SU-DHL-6 (cell line): Measurements from ENCODE around the gene CCDC122.

Experiments
- H2AFZ ChIP-seq: fragments of 200-600 bp; sonication (generic); 2 replicates; pipeline ENCODE4 v1.6.1; 2014; ENCODE audit warnings: low read depth, mild to moderate bottlenecking, moderate library complexity, mixed read lengths, antibody characterized with exemption, low read length; ENCODE audit not compliant: severe bottlenecking
- H3F3A ChIP-seq: fragments of 200-600 bp; shearing (Covaris generic); 2 replicates; pipeline ENCODE4 v1.6.0; 2016; ENCODE audit warnings: antibody characterized with exemption, mild to moderate bottlenecking; ENCODE audit not compliant: insufficient read depth
- H3K27ac ChIP-seq: fragments of 200-600 bp; sonication (generic); 2 replicates; pipeline ENCODE4 v1.5.1; 2016; ENCODE audit warnings: low read depth, mild to moderate bottlenecking, low read length, moderate library complexity, mixed read lengths
- H3K27me3 ChIP-seq: fragments of 200-600 bp; sonication (generic), shearing (Covaris generic); 2 replicates; pipeline ENCODE4 v1.6.0; 2014; ENCODE audit warnings: mild to moderate bottlenecking, low read length
- H3K36me3 ChIP-seq: fragments of 200-600 bp; sonication (generic); 2 replicates; pipeline ENCODE4 v1.6.1; 2014; ENCODE audit warnings: mild to moderate bottlenecking, low read length, mixed read lengths
- H3K4me2 ChIP-seq: fragments of 300-600, 200-600 bp; shearing (Covaris generic), sonication (generic); 2 replicates; pipeline ENCODE4 v1.6.0; 2014; ENCODE audit warnings: low read length, low read depth, mild to moderate bottlenecking; ENCODE audit not compliant: poor library complexity, severe bottlenecking
- H3K4me3 ChIP-seq: fragments of 200-600 bp; sonication (generic); 2 replicates; pipeline ENCODE4 v1.5.1; 2014; ENCODE audit warnings: antibody characterized with exemption, low read length, mild to moderate bottlenecking, mixed read lengths; ENCODE audit not compliant: insufficient read depth, poor library complexity, severe bottlenecking
- H3K79me2 ChIP-seq: fragments of 200-600 bp; sonication (generic); 2 replicates; pipeline ENCODE4 v1.6.1; 2014; ENCODE audit warnings: mild to moderate bottlenecking, low read length, moderate library complexity; ENCODE audit not compliant: insufficient read depth
- H3K9ac ChIP-seq: fragments of 200-600 bp; sonication (generic); 2 replicates; pipeline ENCODE4 v1.7.0; 2014; ENCODE audit warnings: mild to moderate bottlenecking, low read length
- H3K9me2 ChIP-seq: fragments of 200-600 bp; sonication (generic); replicated peaks from 2 replicates; pipeline ENCODE4 v1.6.1; 2014; ENCODE audit warnings: low read length; ENCODE audit not compliant: insufficient read depth
- H3K9me3 ChIP-seq: fragments of 200-600 bp; sonication (generic); 2 replicates; pipeline ENCODE4 v1.6.1; 2014; ENCODE audit warnings: low read length, mixed read lengths; ENCODE audit not compliant: insufficient read depth
- H4K20me1 ChIP-seq: fragments of 200-600 bp; sonication (generic); 2 replicates; pipeline ENCODE4 v1.6.1; 2014; ENCODE audit warnings: low read depth, mild to moderate bottlenecking, antibody characterized with exemption, low read length, moderate library complexity, mixed read lengths
- EZH2phosphoT487 ChIP-seq: fragments of 200-600 bp; sonication (generic), shearing (Covaris generic); conservative IDR thresholded peaks from 2 replicates; pipeline ENCODE4 v1.6.1; 2018; ENCODE audit warnings: mild to moderate bottlenecking, antibody characterized with exemption, low read length, moderate library complexity, mixed read lengths
- TF ChIP-seq, protein P1 (sequence below): fragments of 200-600 bp; sonication (generic); IDR thresholded peaks from one replicate; pipeline ENCODE4 v1.5.1; 2017; ENCODE audit warnings: antibody characterized with exemption, mild to moderate bottlenecking, low read length, moderate library complexity; ENCODE audit not compliant: insufficient read depth, poor library complexity, severe bottlenecking

The CCDC122 gene

DNA sequence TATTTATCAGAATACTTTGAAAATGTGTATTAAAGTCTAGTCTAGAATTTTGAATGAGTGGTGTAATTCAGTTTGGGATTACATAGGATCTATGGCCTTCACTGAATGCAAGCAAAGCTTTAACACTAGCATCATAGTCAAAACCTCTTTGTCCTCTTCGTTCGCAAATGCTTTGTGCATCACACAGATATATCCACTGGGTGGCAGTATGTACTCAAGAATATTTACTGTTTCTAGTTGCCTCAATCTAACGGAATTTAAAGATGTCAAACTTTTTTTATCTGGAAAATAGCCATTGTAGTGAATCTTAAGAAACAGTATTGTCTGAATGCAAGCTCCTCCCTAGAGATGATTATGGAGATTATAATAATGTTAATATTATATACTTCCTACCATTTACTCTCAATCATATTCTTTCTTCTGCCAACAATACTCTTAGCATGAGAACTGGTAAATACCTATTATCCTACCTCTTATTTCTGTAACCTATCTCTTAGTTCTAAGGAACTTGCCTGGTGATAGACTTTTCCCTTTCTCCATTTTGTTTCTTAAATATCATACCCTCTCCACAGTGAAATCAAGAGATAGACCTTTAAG lies 26.0 kb upstream of the CCDC122 start:
- H3K9me3 ChIP-seq: no peaks in the 10 kb centered on the region
- H3K4me3 ChIP-seq: no peak overlapping the region
- TF ChIP-seq EZH2phosphoT487: no peak
- TF ChIP-seq, protein P1, sequence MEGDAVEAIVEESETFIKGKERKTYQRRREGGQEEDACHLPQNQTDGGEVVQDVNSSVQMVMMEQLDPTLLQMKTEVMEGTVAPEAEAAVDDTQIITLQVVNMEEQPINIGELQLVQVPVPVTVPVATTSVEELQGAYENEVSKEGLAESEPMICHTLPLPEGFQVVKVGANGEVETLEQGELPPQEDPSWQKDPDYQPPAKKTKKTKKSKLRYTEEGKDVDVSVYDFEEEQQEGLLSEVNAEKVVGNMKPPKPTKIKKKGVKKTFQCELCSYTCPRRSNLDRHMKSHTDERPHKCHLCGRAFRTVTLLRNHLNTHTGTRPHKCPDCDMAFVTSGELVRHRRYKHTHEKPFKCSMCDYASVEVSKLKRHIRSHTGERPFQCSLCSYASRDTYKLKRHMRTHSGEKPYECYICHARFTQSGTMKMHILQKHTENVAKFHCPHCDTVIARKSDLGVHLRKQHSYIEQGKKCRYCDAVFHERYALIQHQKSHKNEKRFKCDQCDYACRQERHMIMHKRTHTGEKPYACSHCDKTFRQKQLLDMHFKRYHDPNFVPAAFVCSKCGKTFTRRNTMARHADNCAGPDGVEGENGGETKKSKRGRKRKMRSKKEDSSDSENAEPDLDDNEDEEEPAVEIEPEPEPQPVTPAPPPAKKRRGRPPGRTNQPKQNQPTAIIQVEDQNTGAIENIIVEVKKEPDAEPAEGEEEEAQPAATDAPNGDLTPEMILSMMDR: peak; percentile 59

DNA sequence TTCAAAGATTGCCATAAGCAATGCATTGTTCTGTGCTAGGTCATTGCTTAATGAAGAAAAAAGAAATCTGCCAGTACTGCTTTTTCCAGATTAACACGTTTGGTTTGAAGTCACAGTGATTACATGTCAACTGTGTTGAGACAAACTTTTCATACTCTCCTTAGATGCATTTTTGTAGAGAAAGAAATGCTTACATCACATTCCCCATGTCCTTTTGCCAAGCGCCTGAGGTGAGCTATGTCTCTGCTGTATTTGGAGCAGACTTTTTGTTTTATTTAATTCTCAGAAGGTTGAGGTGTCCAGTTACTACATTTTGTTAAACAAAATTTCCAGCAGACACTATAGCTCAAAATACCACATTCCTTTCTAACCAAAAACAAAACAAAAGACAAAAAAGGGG lies 16.4 kb upstream of the CCDC122 start:
- Histone ChIP-seq H3K9me2 (no peaks in the 10 kb centered on the region), H4K20me1 (no peaks in the 10 kb centered on the region), H3K9ac (no peak overlapping the region), H3K4me3 (no peak overlapping the region), H3K79me2 (no peaks in the 10 kb centered on the region), H3K4me2 (no peak overlapping the region), H3K27me3 (no peaks in the 10 kb centered on the region), H2AFZ (no peak overlapping the region), H3K36me3 (no peaks in the 10 kb centered on the region; the same call in 1 of the 2 replicates), H3F3A (no peaks in the 10 kb centered on the region), H3K27ac (no peak overlapping the region), H3K9me3 (no peaks in the 10 kb centered on the region)
- no peak for TF ChIP-seq EZH2phosphoT487
- TF ChIP-seq, protein P1: no peak

More for the DNA sequence above, 26.0 kb upstream of the CCDC122 start:
- Histone ChIP-seq H3F3A (no peaks in the 10 kb centered on the region), H3K27me3 (no peaks in the 10 kb centered on the region), H3K9ac (no peak overlapping the region), H3K79me2 (no peaks in the 10 kb centered on the region), H3K9me2 (no peaks in the 10 kb centered on the region), H3K36me3 (no peaks in the 10 kb centered on the region), H2AFZ (no peak overlapping the region), H3K4me2 (no peak overlapping the region), H3K27ac (no peak overlapping the region), H4K20me1 (no peaks in the 10 kb centered on the region)

DNA sequence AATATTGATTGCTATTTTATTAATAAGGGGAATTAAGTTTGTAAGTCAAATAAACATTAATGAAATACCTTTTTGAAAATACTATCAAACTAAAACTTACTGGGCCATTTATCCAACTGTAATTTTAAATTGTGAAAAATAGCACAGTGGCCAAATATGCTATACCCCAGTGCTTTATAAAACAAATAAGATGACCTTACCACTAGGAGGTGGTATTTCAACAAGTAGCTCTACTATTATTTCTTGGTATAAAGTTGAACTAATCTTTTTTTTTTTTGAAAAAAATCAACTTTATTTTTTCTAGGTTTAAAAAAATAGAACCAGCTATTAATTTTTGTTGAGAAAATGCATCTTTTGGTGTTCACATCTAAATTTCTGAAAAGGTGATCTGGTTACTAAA lies 14.9 kb upstream of the CCDC122 start:
- no peak for TF ChIP-seq EZH2phosphoT487
- TF ChIP-seq, protein P1: peak; percentile 10
- H4K20me1 ChIP-seq: no peaks in the 10 kb centered on the region
- no peaks in the 10 kb centered on the region for H3F3A ChIP-seq
- H3K79me2 ChIP-seq: no peaks in the 10 kb centered on the region
- H3K9ac ChIP-seq: no peak overlapping the region
- no peaks in the 10 kb centered on the region for H3K9me3 ChIP-seq
- no peak overlapping the region for H2AFZ ChIP-seq
- H3K27me3 ChIP-seq: no peaks in the 10 kb centered on the region
- H3K36me3 ChIP-seq: peaks cover 5% of the 10 kb centered on the region; the same call in 1 of the 2 replicates
- H3K9me2 ChIP-seq: no peaks in the 10 kb centered on the region
- H3K4me2 ChIP-seq: no peak overlapping the region
- no peak overlapping the region for H3K27ac ChIP-seq
- no peak overlapping the region for H3K4me3 ChIP-seq
